HL-60 (cell line): ENCODE results near the gene PTX4.

Experiments used
- DNase-seq, 2 experiments: peaks; one replicate each; pipeline ENCODE4 v3.0.0-alpha.2; 2010 to 2020; ENCODE audit warnings: low read depth in 1 of 2, low spot score in 1 of 2
- H3K27ac ChIP-seq: fragments of 250-450 bp; sonication (Bioruptor Pico); replicated peaks from 2 replicates; pipeline ENCODE4 v1.5.1; 2020; ENCODE audit warnings: mild to moderate bottlenecking, moderate library complexity
- H3K27me3 ChIP-seq: fragments of 250-450 bp; sonication (Bioruptor Pico); 2 replicates; pipeline ENCODE4 v1.5.1; 2021; ENCODE audit warnings: mild to moderate bottlenecking, moderate library complexity; ENCODE audit not compliant: insufficient read depth, poor library complexity, severe bottlenecking
- H3K4me3 ChIP-seq: replicated peaks from 2 replicates; pipeline ENCODE4 v1.5.1; 2011; ENCODE audit warnings: mild to moderate bottlenecking, control low read depth, low read length; ENCODE audit not compliant: insufficient read depth
- GABPA ChIP-seq: IDR thresholded peaks from 2 replicates; pipeline ENCODE4 v1.6.1; 2012; ENCODE audit warnings: low read depth
- POLR2AphosphoS5 ChIP-seq: IDR thresholded peaks from 2 replicates; pipeline ENCODE4 v1.6.1; 2012; ENCODE audit warnings: low read depth
- SPI1 ChIP-seq: IDR thresholded peaks from 2 replicates; pipeline ENCODE4 v1.6.1; 2012; ENCODE audit warnings: low read depth, mild to moderate bottlenecking, borderline replicate concordance
- TF ChIP-seq, protein P1 (sequence below): IDR thresholded peaks from 2 replicates; pipeline ENCODE4 v1.6.1; 2012; ENCODE audit warnings: low read depth; ENCODE audit not compliant: insufficient replicate concordance
- TF ChIP-seq, protein P2 (sequence below): IDR thresholded peaks from one replicate; pipeline ENCODE4 v1.5.1; 2011; ENCODE audit warnings: low read length, control low read depth, inconsistent platforms; ENCODE audit not compliant: insufficient read depth

PTX4 gene

DNA sequence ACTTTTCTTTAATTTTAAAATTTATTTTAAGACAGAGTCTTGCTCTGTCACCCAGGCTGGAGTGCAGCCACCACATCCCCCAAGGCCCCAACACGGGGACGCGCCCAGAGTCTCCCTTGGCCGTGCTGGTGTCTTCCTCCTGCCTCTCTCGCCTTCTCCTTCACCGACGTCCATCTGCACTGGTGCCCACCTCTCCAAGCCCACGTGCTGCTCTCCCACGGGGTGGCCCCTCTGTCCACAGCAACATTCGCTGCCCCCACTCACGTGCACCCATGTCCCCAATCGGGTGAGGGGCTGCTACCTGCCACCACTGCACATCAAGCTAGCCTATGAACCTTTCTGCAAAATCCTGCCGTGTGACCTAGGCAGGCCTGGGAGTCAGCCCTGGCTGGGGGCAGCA, 47.9 kb upstream of the PTX4 start:
- H3K27me3 ChIP-seq = no peaks in the 10 kb centered on the region
- no peak overlapping the region for H3K4me3 ChIP-seq
- TF ChIP-seq, protein P1, sequence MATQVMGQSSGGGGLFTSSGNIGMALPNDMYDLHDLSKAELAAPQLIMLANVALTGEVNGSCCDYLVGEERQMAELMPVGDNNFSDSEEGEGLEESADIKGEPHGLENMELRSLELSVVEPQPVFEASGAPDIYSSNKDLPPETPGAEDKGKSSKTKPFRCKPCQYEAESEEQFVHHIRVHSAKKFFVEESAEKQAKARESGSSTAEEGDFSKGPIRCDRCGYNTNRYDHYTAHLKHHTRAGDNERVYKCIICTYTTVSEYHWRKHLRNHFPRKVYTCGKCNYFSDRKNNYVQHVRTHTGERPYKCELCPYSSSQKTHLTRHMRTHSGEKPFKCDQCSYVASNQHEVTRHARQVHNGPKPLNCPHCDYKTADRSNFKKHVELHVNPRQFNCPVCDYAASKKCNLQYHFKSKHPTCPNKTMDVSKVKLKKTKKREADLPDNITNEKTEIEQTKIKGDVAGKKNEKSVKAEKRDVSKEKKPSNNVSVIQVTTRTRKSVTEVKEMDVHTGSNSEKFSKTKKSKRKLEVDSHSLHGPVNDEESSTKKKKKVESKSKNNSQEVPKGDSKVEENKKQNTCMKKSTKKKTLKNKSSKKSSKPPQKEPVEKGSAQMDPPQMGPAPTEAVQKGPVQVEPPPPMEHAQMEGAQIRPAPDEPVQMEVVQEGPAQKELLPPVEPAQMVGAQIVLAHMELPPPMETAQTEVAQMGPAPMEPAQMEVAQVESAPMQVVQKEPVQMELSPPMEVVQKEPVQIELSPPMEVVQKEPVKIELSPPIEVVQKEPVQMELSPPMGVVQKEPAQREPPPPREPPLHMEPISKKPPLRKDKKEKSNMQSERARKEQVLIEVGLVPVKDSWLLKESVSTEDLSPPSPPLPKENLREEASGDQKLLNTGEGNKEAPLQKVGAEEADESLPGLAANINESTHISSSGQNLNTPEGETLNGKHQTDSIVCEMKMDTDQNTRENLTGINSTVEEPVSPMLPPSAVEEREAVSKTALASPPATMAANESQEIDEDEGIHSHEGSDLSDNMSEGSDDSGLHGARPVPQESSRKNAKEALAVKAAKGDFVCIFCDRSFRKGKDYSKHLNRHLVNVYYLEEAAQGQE = no peak
- TF ChIP-seq GABPA (no peak), SPI1 (no peak), POLR2AphosphoS5 (no peak)
- TF ChIP-seq, protein P2, sequence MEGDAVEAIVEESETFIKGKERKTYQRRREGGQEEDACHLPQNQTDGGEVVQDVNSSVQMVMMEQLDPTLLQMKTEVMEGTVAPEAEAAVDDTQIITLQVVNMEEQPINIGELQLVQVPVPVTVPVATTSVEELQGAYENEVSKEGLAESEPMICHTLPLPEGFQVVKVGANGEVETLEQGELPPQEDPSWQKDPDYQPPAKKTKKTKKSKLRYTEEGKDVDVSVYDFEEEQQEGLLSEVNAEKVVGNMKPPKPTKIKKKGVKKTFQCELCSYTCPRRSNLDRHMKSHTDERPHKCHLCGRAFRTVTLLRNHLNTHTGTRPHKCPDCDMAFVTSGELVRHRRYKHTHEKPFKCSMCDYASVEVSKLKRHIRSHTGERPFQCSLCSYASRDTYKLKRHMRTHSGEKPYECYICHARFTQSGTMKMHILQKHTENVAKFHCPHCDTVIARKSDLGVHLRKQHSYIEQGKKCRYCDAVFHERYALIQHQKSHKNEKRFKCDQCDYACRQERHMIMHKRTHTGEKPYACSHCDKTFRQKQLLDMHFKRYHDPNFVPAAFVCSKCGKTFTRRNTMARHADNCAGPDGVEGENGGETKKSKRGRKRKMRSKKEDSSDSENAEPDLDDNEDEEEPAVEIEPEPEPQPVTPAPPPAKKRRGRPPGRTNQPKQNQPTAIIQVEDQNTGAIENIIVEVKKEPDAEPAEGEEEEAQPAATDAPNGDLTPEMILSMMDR = no peak
- no peak for DNase-seq
- no peak overlapping the region for H3K27ac ChIP-seq

DNA sequence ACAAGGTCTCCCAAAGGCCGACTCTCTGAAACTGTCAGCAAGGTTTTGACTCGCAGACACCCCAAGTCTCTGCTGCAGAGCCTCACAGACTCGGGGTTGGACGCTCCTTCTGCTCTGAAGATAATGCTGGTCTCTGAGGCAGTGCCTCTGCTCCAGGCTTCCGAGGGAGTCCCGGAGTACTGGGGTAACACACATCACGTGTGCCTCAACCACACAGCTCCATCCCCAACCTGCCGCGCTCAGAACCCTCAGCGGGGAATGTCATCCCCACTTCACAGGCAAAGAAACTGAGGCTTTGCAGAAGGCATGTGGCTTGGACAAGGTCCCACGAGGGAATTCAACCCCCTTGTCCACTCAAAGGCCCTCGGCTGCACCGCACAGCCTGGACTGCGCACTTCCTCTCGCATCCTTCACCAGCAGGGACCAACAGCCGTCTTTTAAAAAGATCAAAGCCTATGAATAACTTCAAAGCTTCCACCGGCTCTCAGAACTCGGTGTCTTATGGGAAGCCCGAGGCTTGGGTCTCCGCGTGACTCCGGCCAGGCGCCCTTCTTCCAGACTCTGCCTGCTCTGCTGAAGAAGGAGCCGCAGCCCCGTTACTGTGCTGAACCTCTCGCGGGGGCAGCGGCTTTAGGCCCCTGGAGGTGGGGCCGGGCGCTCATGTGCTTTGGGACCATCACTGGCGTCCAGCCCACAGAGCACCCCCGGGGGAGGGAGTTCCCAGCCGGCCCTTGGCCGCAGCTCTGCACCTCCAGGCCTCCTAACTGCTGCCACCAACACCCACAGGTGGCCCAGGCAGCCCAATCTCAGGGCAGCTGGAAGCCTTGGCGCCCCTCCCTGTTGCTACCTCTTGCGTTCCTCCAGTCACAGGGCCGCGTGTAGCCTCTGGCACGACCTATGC, 46.9 kb upstream of the PTX4 start:
- no peak for DNase-seq
- Histone ChIP-seq H3K4me3 (no peak overlapping the region), H3K27me3 (no peaks in the 10 kb centered on the region), H3K27ac (no peak overlapping the region)
- TF ChIP-seq, protein P2 = no peak

DNA sequence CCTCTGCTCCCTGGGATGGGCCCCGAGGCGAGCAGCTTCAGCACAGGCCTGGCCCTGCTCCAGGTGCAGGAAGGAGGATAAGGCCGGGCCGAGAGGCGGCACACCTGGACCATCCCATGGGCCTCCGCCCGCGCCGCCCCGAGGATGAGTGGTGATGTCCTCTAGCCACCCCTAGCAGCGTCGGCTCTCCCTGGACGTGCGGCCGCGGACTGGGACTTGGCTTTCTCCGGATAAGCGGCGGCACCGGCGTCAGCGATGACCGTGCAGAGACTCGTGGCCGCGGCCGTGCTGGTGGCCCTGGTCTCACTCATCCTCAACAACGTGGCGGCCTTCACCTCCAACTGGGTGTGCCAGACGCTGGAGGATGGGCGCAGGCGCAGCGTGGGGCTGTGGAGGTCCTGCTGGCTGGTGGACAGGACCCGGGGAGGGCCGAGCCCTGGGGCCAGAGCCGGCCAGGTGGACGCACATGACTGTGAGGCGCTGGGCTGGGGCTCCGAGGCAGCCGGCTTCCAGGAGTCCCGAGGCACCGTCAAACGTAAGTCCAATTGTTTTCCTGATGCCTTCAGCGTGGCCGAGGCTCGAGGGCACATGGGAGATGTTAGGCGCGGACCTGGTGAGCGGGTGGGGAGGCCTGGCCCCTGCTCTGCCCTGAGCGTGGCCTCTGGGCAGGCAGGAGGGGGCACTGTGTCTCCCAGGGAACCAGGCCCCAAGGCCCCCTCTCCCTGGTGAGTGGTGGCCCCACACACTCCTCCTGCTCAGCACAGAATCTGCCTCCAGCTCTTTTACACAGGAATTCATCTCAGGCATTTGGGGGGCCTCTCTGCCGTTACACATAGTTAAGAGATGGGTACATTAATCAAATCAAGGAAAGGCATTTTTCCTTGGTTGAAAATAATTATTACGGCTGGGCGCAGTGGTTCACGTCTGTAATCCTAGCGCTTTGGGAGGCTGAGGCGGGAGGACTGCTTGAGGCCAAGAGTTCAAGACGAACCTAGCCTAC, 45.6 kb upstream of the PTX4 start:
- Histone ChIP-seq H3K27ac (no peak overlapping the region), H3K4me3 (no peak overlapping the region), H3K27me3 (no peaks in the 10 kb centered on the region)
- no peak for DNase-seq
- no peak for TF ChIP-seq GABPA
- TF ChIP-seq, protein P1 = no peak
- TF ChIP-seq SPI1 = no peak
- TF ChIP-seq POLR2AphosphoS5 = no peak
- TF ChIP-seq, protein P2 = no peak
